Lower lobe of right lung (tissue), 2 donors: ENCODE measurements around the gene NUF2. TPM values are rescaled to one million over a fixed set of nuclear protein-coding genes. Genes with fewer than 3 reads are reported as not detected.

ENCODE experiments used
- ATAC-seq, 2 donors: fragments of 200-7000 bp; cut with Tn5 transposase; one replicate each; pipeline ENCODE4 v1.9.1; 2020 to 2022; ENCODE audit warnings: mild to moderate bottlenecking in 2 of 2, moderate library complexity in 2 of 2
- DNase-seq: peaks from one replicate; pipeline ENCODE4 v3.0.0-alpha.2; 2020
- H3K27ac ChIP-seq: fragments of 200-600 bp; one replicate; pipeline ENCODE4 v1.8.0; 2022
- H3K27me3 ChIP-seq: fragments of 200-600 bp; one replicate; pipeline ENCODE4 v1.8.0; 2022; ENCODE audit warnings: low read depth
- H3K36me3 ChIP-seq: fragments of 200-600 bp; one replicate; pipeline ENCODE4 v1.8.0; 2022; ENCODE audit warnings: mild to moderate bottlenecking
- H3K4me1 ChIP-seq: fragments of 200-600 bp; one replicate; pipeline ENCODE4 v1.8.0; 2022
- H3K4me3 ChIP-seq: fragments of 200-600 bp; one replicate; pipeline ENCODE4 v1.8.0; 2022; ENCODE audit warnings: mild to moderate bottlenecking
- H3K9me3 ChIP-seq: fragments of 200-600 bp; one replicate; pipeline ENCODE4 v1.8.0; 2022
- intact Hi-C: fragments of 100-400 bp; cut with DNase I; formaldehyde crosslinking; loops from one replicate; pipeline ENCODE4 v1.11.0; 2022
- total RNA-seq: library from RNA; stranded (reverse); fragmentation: NEBNext Ultra II Directional; extraction: Animal tissue kit (Norgen Biotek cat#: 25700); gene quantifications from one replicate; pipeline ENCODE4 v1.2.1, GENCODE V29; 2021
- TF ChIP-seq, protein P1 (sequence below): fragments of 200-600 bp; IDR thresholded peaks from one replicate; pipeline ENCODE4 v1.8.0; 2022; ENCODE audit warnings: antibody characterized with exemption, mild to moderate bottlenecking
- donor health status: DM: no; HTN: yes; CAD: no; lungs with severe emphysema.

The NUF2 gene
- total RNA-seq, 1 donor from 2014 or later = 0.92 TPM

DNA sequence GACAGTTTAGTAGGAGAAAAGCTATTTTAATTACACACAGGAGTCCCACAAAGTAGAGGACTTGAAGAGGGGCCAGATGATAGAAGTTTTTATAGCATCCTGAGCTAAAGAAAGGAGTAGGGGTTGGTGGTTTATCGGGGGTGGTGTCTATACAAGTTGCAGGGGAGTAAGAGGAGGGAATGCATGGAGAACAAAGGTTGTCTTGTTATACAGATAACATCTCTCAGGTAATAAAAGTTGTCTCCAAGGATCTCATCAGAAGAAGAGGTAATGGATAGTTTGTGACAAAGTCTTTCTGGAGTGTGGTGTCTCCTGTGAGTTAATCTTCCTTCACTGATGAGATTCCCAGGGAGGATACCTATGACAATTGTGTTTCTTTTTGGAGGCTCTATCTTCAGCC lies 23.4 kb upstream of the NUF2 start:
- no peaks in the 10 kb centered on the region for H3K27me3 ChIP-seq
- TF ChIP-seq, protein P1, sequence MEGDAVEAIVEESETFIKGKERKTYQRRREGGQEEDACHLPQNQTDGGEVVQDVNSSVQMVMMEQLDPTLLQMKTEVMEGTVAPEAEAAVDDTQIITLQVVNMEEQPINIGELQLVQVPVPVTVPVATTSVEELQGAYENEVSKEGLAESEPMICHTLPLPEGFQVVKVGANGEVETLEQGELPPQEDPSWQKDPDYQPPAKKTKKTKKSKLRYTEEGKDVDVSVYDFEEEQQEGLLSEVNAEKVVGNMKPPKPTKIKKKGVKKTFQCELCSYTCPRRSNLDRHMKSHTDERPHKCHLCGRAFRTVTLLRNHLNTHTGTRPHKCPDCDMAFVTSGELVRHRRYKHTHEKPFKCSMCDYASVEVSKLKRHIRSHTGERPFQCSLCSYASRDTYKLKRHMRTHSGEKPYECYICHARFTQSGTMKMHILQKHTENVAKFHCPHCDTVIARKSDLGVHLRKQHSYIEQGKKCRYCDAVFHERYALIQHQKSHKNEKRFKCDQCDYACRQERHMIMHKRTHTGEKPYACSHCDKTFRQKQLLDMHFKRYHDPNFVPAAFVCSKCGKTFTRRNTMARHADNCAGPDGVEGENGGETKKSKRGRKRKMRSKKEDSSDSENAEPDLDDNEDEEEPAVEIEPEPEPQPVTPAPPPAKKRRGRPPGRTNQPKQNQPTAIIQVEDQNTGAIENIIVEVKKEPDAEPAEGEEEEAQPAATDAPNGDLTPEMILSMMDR = no peak
- H3K4me1 ChIP-seq = no peaks in the 10 kb centered on the region
- H3K27ac ChIP-seq = no peak overlapping the region
- intact Hi-C loops = no loop called here
- peaks cover 4% of the 10 kb centered on the region for H3K36me3 ChIP-seq
- H3K4me3 ChIP-seq = no peak overlapping the region
- no peak for DNase-seq
- ATAC-seq = no peak
- H3K9me3 ChIP-seq = no peaks in the 10 kb centered on the region

DNA sequence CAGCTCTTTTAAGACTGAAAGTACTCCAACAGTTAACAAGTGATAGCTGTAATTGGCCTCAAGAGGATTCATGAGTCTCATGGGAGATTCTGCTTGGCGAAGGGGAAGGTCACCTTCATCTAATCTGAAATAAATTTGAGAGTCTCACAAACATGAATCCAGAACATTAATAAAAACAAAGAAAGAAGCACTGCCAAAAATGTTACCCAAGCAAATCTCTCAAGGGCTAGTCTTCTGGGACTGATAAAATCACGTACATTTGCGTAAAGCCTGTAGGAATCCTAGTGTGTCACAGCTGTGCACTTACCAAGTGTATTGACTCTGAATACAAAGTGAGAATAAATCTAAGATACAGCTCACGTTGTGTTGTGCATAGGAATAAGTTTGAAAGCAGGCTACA lies 21.2 kb upstream of the NUF2 start:
- TF ChIP-seq, protein P1 = no peak
- Histone ChIP-seq H3K9me3 (no peaks in the 10 kb centered on the region), H3K4me1 (no peaks in the 10 kb centered on the region), H3K27ac (no peak overlapping the region), H3K4me3 (no peak overlapping the region), H3K27me3 (no peaks in the 10 kb centered on the region), H3K36me3 (peaks cover 4% of the 10 kb centered on the region)
- DNase-seq (no peak), ATAC-seq (no peak)
- intact Hi-C loops = no loop called here

DNA sequence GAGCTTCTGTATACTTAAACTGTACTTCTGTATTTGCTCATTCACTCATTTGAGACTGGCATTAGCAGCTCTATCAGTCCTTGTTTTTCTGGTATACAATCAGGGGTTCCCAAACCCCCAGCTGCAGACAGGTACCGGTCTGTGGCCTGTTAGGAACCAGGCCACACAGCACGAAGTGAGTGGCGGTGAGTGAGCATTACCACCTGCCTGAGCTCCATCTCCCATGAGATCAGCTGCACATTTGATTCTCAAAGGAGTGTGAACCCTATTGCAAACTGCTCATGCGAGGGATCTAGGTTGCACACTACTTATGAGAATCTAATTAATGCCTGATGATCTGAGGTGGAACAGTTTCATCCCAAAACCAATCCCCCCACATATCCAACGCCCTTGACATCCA lies 18.2 kb upstream of the NUF2 start:
- intact Hi-C loops = no loop called here
- TF ChIP-seq, protein P1 = no peak
- ATAC-seq (no peak), DNase-seq (no peak)
- no peaks in the 10 kb centered on the region for H3K27me3 ChIP-seq
- H3K27ac ChIP-seq = no peak overlapping the region
- H3K4me3 ChIP-seq = no peak overlapping the region
- no peaks in the 10 kb centered on the region for H3K4me1 ChIP-seq
- H3K9me3 ChIP-seq = no peaks in the 10 kb centered on the region
- peaks cover 4% of the 10 kb centered on the region for H3K36me3 ChIP-seq

DNA sequence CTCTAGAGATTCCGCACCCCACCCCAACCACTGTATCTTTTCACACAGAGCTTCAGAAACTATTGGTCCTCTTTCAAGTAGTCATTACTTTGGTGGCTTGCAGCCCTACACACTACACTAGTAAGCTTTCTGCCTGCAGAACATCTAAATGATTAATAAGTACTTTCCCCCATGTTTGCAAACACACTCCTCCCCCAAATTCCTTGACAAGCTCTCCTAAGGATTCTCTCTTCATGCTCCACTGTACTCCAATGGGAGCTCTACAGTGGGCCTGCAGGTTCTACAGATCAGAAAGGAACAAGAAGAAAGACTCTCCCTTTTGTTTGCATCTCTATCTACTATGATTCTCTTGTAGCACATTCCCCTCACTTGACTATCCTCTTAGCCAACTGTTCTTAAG lies 16.3 kb upstream of the NUF2 start:
- Histone ChIP-seq H3K9me3 (no peaks in the 10 kb centered on the region), H3K4me3 (no peak overlapping the region), H3K27me3 (no peaks in the 10 kb centered on the region), H3K4me1 (no peaks in the 10 kb centered on the region), H3K36me3 (no peaks in the 10 kb centered on the region), H3K27ac (no peak overlapping the region)
- ATAC-seq (no peak), DNase-seq (no peak)
- intact Hi-C loops = no loop called here
- TF ChIP-seq, protein P1 = no peak

DNA sequence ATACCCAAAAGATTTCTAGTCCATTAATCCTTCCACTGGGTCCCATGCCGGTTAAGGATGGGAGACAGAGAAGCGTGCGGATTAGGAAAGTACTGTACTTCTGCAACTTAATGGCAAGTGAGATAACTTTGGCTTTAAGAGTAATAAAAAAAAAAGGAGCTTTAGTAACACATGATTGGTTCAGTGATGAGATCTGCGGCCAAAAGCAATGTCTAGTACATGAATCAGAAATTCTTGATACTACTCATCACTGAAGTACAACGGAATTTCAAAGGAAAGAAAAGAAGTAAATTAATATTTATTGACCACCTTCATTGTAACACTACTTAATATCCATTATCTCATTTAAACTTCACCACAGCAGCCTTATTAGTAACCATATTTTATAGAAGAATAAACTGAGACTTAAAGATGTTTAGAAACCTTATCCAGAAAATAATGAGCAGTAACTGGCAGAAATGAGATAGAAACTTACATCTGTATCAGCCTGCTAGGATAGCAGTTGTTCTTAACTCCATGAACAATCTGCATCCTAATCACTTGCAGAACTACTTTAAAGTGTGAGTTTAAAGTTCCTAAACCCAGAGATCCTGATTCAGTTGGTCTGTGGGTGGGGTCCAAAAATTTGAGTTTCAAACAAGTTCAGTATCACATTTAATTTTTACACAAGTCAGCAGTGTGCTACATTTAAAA lies 14.1 kb upstream of the NUF2 start:
- intact Hi-C loops = no loop called here
- no peaks in the 10 kb centered on the region for H3K36me3 ChIP-seq
- H3K9me3 ChIP-seq = no peaks in the 10 kb centered on the region
- H3K27me3 ChIP-seq = no peaks in the 10 kb centered on the region
- no peaks in the 10 kb centered on the region for H3K4me1 ChIP-seq
- TF ChIP-seq, protein P1 = no peak
- H3K4me3 ChIP-seq = no peak overlapping the region
- H3K27ac ChIP-seq = no peak overlapping the region
- DNase-seq (no peak), ATAC-seq (no peak)
